Thyroid gland (tissue), 4 donors: ENCODE results near the gene UBTF. TPM values are rescaled to one million over a fixed set of nuclear protein-coding genes. Genes with fewer than 3 reads are reported as not detected.

Experiments used
- DNase-seq, 2 donors: peaks; one replicate each; pipeline ENCODE4 v3.0.0-alpha.2; 2019
- H3K27ac ChIP-seq, 3 donors: fragments of 200-600 bp; sonication (generic); 1 replicate in 2 of 3; 2 replicates in 1 of 3; pipeline ENCODE4 v1.5.1; 2016 to 2019; ENCODE audit warnings: mild to moderate bottlenecking in 1 of 3, moderate library complexity in 1 of 3
- H3K27me3 ChIP-seq: fragments of 200-600 bp; sonication (generic); one replicate; pipeline ENCODE4 v1.5.1; 2019
- H3K36me3 ChIP-seq, 2 donors: fragments of 200-600 bp; sonication (generic); one replicate each; pipeline ENCODE4 v1.5.1; 2016 to 2019
- H3K4me1 ChIP-seq, 2 donors: fragments of 200-600 bp; sonication (generic); one replicate each; pipeline ENCODE4 v1.5.1; 2017 to 2019
- H3K4me3 ChIP-seq, 3 donors: fragments of 200-600 bp; sonication (generic); replicated peaks in 1 of 3; 1 replicate in 2 of 3; 2 replicates in 1 of 3; pipeline ENCODE4 v1.5.1; 2016; ENCODE audit warnings: mild to moderate bottlenecking in 1 of 3
- H3K9me3 ChIP-seq: fragments of 200-600 bp; sonication (generic); one replicate; pipeline ENCODE4 v1.5.1; 2017
- POLR2A ChIP-seq, 2 donors: fragments of 450-650 bp; IDR thresholded peaks; one replicate each; pipeline ENCODE4 v1.6.1; 2017; ENCODE audit warnings: antibody characterized with exemption in 2 of 2, mild to moderate bottlenecking in 2 of 2, moderate library complexity in 1 of 2
- WGBS, 2 donors: methylation state at CpG; one replicate each; pipeline ENCODE4 v1.1.5; 2017; 5-methylcytosine and 5-hydroxymethylcytosine counted together
- intact Hi-C: fragments of 100-400 bp; cut with DNase I; formaldehyde crosslinking; loops from one replicate; pipeline ENCODE4 v1.15.1; 2023
- total RNA-seq, 4 donors: library from RNA; depleted of rRNA; stranded (reverse); fragments of >200 nt; gene quantifications; one replicate each; pipeline ENCODE4 v1.2.3, GENCODE V29; 2016
- TF ChIP-seq, protein P1 (sequence below), 6 experiments: fragments of 200-600 bp in 3 of 6; fragments of 450-650 bp in 3 of 6; sonication (generic) in 3 of 6; IDR thresholded peaks; one replicate each; pipeline ENCODE4 v1.5.1; 2016 to 2019; ENCODE audit warnings: antibody characterized with exemption in 6 of 6, mild to moderate bottlenecking in 2 of 6, inconsistent platforms in 1 of 6, moderate library complexity in 1 of 6

The UBTF gene
- total RNA-seq, 4 donors from 2014 or later, result 63.6 to 97.4 (median 89.5) TPM

DNA sequence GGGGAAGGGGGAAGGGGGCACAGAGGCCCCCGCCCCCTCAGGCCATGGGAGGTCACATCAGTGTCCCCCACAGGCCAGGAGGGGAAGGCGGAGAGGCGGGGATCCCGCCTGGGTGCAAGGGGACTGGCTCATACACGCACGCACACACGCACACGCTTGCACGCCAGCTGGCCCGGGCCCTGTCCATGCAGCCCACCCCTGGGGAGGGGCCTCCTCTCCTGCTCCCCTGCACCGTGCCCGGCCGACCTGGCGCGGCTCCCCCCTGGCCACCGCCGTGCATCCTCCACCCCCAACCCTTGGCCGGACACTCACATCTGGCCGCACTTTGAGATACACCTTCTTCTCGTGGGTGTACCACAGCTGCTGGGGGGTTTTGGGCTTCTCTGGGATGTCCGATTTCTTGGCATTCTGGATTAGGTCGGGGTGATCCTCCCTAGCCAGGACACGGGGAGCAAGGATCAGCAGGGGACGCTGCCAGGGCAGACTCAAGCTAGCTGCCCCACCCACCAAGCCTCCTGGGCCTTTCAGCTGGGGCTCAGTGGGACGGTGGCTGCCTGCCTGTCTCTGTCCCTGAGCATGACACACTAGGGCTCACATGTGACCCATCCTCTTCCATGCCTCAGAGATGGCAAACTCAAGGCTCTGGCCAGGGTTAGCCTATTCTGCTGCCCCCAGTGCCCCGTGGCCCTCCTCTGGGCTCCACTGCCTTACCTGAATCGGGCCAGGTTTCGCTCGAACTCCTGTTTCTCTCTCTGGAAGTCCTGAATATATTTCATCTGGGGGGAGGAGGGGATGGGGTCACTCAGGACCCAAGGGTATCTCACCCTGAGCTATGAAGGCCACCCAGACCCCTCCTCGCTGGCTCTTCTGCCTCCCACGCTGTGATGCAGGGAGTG lies 6.7 kb downstream of the UBTF start:
- Histone ChIP-seq H3K36me3 (peaks cover 67 to 73% of the 10 kb centered on the region in 2 donors), H3K27me3 (no peaks in the 10 kb centered on the region), H3K9me3 (no peaks in the 10 kb centered on the region), H3K4me3 (no peak overlapping the region), H3K27ac (no peak overlapping the region), H3K4me1 (peaks cover 7 to 16% of the 10 kb centered on the region in 2 donors)
- DNase-seq, result no peak
- WGBS, 2 donors, result 82 to 88% methylated on average over 13 to 26 of the region's 31 CpGs
- intact Hi-C loops, result no loop called here
- TF ChIP-seq, protein P1, sequence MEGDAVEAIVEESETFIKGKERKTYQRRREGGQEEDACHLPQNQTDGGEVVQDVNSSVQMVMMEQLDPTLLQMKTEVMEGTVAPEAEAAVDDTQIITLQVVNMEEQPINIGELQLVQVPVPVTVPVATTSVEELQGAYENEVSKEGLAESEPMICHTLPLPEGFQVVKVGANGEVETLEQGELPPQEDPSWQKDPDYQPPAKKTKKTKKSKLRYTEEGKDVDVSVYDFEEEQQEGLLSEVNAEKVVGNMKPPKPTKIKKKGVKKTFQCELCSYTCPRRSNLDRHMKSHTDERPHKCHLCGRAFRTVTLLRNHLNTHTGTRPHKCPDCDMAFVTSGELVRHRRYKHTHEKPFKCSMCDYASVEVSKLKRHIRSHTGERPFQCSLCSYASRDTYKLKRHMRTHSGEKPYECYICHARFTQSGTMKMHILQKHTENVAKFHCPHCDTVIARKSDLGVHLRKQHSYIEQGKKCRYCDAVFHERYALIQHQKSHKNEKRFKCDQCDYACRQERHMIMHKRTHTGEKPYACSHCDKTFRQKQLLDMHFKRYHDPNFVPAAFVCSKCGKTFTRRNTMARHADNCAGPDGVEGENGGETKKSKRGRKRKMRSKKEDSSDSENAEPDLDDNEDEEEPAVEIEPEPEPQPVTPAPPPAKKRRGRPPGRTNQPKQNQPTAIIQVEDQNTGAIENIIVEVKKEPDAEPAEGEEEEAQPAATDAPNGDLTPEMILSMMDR (IDR thresholded peaks at IDR 0.05), result no peak
- no peak for TF ChIP-seq POLR2A (IDR thresholded peaks at IDR 0.05)

- intact Hi-C loops, result no loop called here
- no peak for TF ChIP-seq POLR2A (IDR thresholded peaks at IDR 0.05)
- TF ChIP-seq, protein P1 (IDR thresholded peaks at IDR 0.05), result no peak
- no peak overlapping the region for H3K4me3 ChIP-seq
- H3K36me3 ChIP-seq, result peaks cover 76 to 85% of the 10 kb centered on the region in 2 donors
- no peak for DNase-seq
- no peaks in the 10 kb centered on the region for H3K27me3 ChIP-seq
- H3K4me1 ChIP-seq, result peaks cover 0 to 6% of the 10 kb centered on the region in 2 donors
- 93 to 97% methylated on average over 16 to 29 of the region's 30 CpGs for WGBS, 2 donors
- H3K27ac ChIP-seq, result no peak overlapping the region
- H3K9me3 ChIP-seq, result no peaks in the 10 kb centered on the region
These were observed 7.9 kb downstream of the UBTF start for GRCh38 chr17:44211281-44212265.

DNA sequence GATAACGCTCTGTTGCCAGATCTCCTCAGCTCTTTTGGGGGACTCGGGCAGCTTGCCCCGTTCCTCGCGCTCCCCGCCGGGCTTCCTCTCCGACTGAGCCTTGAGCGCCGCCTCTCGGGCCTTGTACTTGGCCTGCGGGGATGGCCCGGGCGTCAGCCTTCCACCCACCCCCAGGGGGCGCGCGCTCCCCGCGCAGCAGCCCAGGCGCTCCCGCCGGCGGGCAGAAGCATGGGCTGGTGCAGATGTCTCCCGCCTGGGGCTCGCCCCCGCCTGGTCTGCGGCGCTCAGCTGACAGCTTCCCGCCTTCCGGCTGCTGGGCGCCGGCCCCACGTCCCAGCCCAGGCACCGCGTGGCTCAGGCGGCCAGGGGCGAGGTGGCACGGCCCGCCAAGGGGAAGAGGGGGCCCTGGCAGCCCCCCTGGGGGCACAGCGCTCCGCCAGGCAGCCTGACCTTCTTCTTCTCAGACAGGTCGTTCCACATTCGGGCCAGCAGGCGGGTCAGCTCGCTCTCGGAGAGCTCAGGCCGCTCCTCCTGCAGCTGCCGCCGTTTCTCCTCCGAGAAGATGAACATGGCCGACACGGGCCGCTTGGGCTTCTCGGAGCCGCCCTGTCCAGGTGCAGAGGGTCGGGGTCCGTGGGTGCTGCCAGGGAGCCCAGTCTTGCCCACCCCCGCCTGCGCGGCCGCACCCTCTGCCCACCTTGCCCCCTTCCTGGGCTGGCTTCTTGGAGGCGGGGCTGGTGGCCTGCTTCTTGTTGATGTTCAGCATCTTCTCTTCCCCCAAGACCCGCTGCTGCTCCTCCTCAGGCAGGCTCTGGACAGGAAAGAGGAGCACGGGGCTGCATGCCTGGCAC lies 8.9 kb downstream of the UBTF start:
- no peak overlapping the region for H3K4me3 ChIP-seq
- intact Hi-C loops, result no loop called here
- peaks cover 0 to 6% of the 10 kb centered on the region in 2 donors for H3K4me1 ChIP-seq
- H3K36me3 ChIP-seq, result peaks cover 67 to 76% of the 10 kb centered on the region in 2 donors
- no peak for TF ChIP-seq POLR2A (IDR thresholded peaks at IDR 0.05)
- TF ChIP-seq, protein P1 (IDR thresholded peaks at IDR 0.05), result peak; percentile 49 to 93 (median 79)
- DNase-seq, result peak; percentile 66 to 71
- no peaks in the 10 kb centered on the region for H3K27me3 ChIP-seq
- 63 to 88% methylated on average over 5 to 26 of the region's 64 CpGs for WGBS, 2 donors
- no peaks in the 10 kb centered on the region for H3K9me3 ChIP-seq
- peak overlapping the region in 2 of 3 donors; percentile 25 to 30 for H3K27ac ChIP-seq

DNA sequence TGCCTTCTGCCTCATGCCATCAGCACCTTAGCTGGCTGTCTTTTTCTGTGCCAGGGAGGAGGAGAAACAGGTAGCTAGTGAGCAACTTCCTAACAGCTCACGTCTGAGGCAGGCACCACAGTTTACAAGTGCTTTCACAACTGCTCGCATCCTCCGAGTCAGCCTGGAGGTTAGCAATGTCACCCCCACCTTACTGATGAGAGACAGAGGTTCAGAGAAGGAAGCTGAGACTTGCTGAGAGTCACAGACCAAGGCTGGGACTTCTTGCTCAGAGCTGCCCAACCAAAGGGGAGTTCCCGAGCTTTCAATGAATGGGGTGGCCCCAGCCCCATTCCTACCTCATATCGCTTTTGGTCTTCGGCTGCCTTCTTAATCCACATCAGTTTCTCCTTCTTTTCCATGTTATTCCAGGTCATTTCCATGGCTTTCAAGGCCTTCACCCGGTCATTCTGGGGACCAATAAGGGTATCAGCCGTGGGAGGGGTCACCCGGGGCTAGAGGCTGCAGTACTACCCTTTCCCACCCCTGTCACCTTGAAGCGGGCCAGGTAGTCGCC lies 9.6 kb downstream of the UBTF start:
- H3K4me1 ChIP-seq, result peaks cover 0 to 12% of the 10 kb centered on the region in 2 donors
- no peaks in the 10 kb centered on the region for H3K27me3 ChIP-seq
- no peak overlapping the region for H3K4me3 ChIP-seq
- intact Hi-C loops, result no loop called here
- no peak for DNase-seq
- peaks cover 60 to 69% of the 10 kb centered on the region in 2 donors for H3K36me3 ChIP-seq
- H3K27ac ChIP-seq, result peak overlapping the region in 1 of 3 donors; percentile 25
- WGBS, 2 donors, result 86 to 88% methylated on average over 10 to 11 of the region's 11 CpGs
- TF ChIP-seq POLR2A (IDR thresholded peaks at IDR 0.05), result no peak
- TF ChIP-seq, protein P1 (IDR thresholded peaks at IDR 0.05), result no peak
- no peaks in the 10 kb centered on the region for H3K9me3 ChIP-seq
